GM18511 (cell line): ENCODE data around the gene GRK5.

ENCODE experiments used
- ATAC-seq: cut with Tn5 transposase; IDR thresholded peaks from one replicate; pipeline ENCODE4 v1.9.1; 2021; ENCODE audit warnings: mild to moderate bottlenecking, moderate library complexity; ENCODE audit not compliant: unreplicated experiment

The GRK5 gene

GRCh38 chr10:119468542-119469324, 261.4 kb downstream of the GRK5 start:
- ATAC-seq = no peak

GRCh38 chr10:119469325-119469707, 261.9 kb downstream of the GRK5 start:
- ATAC-seq = no peak

- ATAC-seq = no peak
Observed at GRCh38 chr10:119469846-119470245, 262.5 kb downstream of the GRK5 start.

GRCh38 chr10:119470920-119471702, 263.7 kb downstream of the GRK5 start:
- ATAC-seq = no peak

- ATAC-seq = no peak
Observed at GRCh38 chr10:119473771-119474170, 266.4 kb downstream of the GRK5 start.

GRCh38 chr10:119474606-119475005, 267.2 kb downstream of the GRK5 start:
- ATAC-seq = no peak

- ATAC-seq = peak; percentile 67
Observed at GRCh38 chr10:119477444-119477843, 270.1 kb downstream of the GRK5 start.

- ATAC-seq = peak; percentile 96
Observed at GRCh38 chr10:119478111-119478802, 270.9 kb downstream of the GRK5 start.

- peak; percentile 4 for ATAC-seq
Observed at GRCh38 chr10:119478811-119479341, 271.5 kb downstream of the GRK5 start.

GRCh38 chr10:119479532-119479931, 272.2 kb downstream of the GRK5 start:
- ATAC-seq = no peak

- no peak for ATAC-seq
Observed at GRCh38 chr10:119480667-119481066, 273.3 kb downstream of the GRK5 start.

- no peak for ATAC-seq
Observed at GRCh38 chr10:119481781-119482426, 274.5 kb downstream of the GRK5 start.

- ATAC-seq = no peak
Observed at GRCh38 chr10:119483001-119483400, 275.6 kb downstream of the GRK5 start.

GRCh38 chr10:119483839-119484238, 276.5 kb downstream of the GRK5 start:
- ATAC-seq = no peak

- no peak for ATAC-seq
Observed at GRCh38 chr10:119488675-119489074, 281.3 kb downstream of the GRK5 start.

GRCh38 chr10:119489991-119490326, 282.6 kb downstream of the GRK5 start:
- ATAC-seq = no peak

- no peak for ATAC-seq
Observed at GRCh38 chr10:119491966-119492757, 284.8 kb downstream of the GRK5 start.

- ATAC-seq = no peak
Observed at GRCh38 chr10:119493155-119493554, 285.8 kb downstream of the GRK5 start.

GRCh38 chr10:119494236-119495020, 287.1 kb downstream of the GRK5 start:
- ATAC-seq = no peak
